SU-DHL-6 (cell line): ENCODE data around the gene IFI44.

Experiments
- H2AFZ ChIP-seq: fragments of 200-600 bp; sonication (generic); 2 replicates; pipeline ENCODE4 v1.6.1; 2014; ENCODE audit warnings: low read depth, mild to moderate bottlenecking, moderate library complexity, mixed read lengths, antibody characterized with exemption, low read length; ENCODE audit not compliant: severe bottlenecking
- H3F3A ChIP-seq: fragments of 200-600 bp; shearing (Covaris generic); 2 replicates; pipeline ENCODE4 v1.6.0; 2016; ENCODE audit warnings: antibody characterized with exemption, mild to moderate bottlenecking; ENCODE audit not compliant: insufficient read depth
- H3K27ac ChIP-seq: fragments of 200-600 bp; sonication (generic); 2 replicates; pipeline ENCODE4 v1.5.1; 2016; ENCODE audit warnings: low read depth, mild to moderate bottlenecking, low read length, moderate library complexity, mixed read lengths
- H3K27me3 ChIP-seq: fragments of 200-600 bp; sonication (generic), shearing (Covaris generic); 2 replicates; pipeline ENCODE4 v1.6.0; 2014; ENCODE audit warnings: mild to moderate bottlenecking, low read length
- H3K36me3 ChIP-seq: fragments of 200-600 bp; sonication (generic); 2 replicates; pipeline ENCODE4 v1.6.1; 2014; ENCODE audit warnings: mild to moderate bottlenecking, low read length, mixed read lengths
- H3K4me2 ChIP-seq: fragments of 300-600, 200-600 bp; shearing (Covaris generic), sonication (generic); 2 replicates; pipeline ENCODE4 v1.6.0; 2014; ENCODE audit warnings: low read length, low read depth, mild to moderate bottlenecking; ENCODE audit not compliant: poor library complexity, severe bottlenecking
- H3K4me3 ChIP-seq: fragments of 200-600 bp; sonication (generic); 2 replicates; pipeline ENCODE4 v1.5.1; 2014; ENCODE audit warnings: antibody characterized with exemption, low read length, mild to moderate bottlenecking, mixed read lengths; ENCODE audit not compliant: insufficient read depth, poor library complexity, severe bottlenecking
- H3K79me2 ChIP-seq: fragments of 200-600 bp; sonication (generic); 2 replicates; pipeline ENCODE4 v1.6.1; 2014; ENCODE audit warnings: mild to moderate bottlenecking, low read length, moderate library complexity; ENCODE audit not compliant: insufficient read depth
- H3K9ac ChIP-seq: fragments of 200-600 bp; sonication (generic); 2 replicates; pipeline ENCODE4 v1.7.0; 2014; ENCODE audit warnings: mild to moderate bottlenecking, low read length
- H3K9me2 ChIP-seq: fragments of 200-600 bp; sonication (generic); replicated peaks from 2 replicates; pipeline ENCODE4 v1.6.1; 2014; ENCODE audit warnings: low read length; ENCODE audit not compliant: insufficient read depth
- H3K9me3 ChIP-seq: fragments of 200-600 bp; sonication (generic); 2 replicates; pipeline ENCODE4 v1.6.1; 2014; ENCODE audit warnings: low read length, mixed read lengths; ENCODE audit not compliant: insufficient read depth
- H4K20me1 ChIP-seq: fragments of 200-600 bp; sonication (generic); 2 replicates; pipeline ENCODE4 v1.6.1; 2014; ENCODE audit warnings: low read depth, mild to moderate bottlenecking, antibody characterized with exemption, low read length, moderate library complexity, mixed read lengths
- CTCF ChIP-seq: fragments of 200-600 bp; sonication (generic); IDR thresholded peaks from one replicate; pipeline ENCODE4 v1.5.1; 2017; ENCODE audit warnings: antibody characterized with exemption, mild to moderate bottlenecking, low read length, moderate library complexity; ENCODE audit not compliant: insufficient read depth, poor library complexity, severe bottlenecking
- EZH2phosphoT487 ChIP-seq: fragments of 200-600 bp; sonication (generic), shearing (Covaris generic); conservative IDR thresholded peaks from 2 replicates; pipeline ENCODE4 v1.6.1; 2018; ENCODE audit warnings: mild to moderate bottlenecking, antibody characterized with exemption, low read length, moderate library complexity, mixed read lengths

IFI44 gene

GRCh38 chr1:78688697-78689096 lies 39.1 kb downstream of the IFI44 start:
- TF ChIP-seq CTCF (no peak), EZH2phosphoT487 (no peak)
- Histone ChIP-seq H3K9ac (no peak overlapping the region), H3K4me3 (no peak overlapping the region), H3K27ac (no peak overlapping the region), H3K36me3 (no peaks in the 10 kb centered on the region), H4K20me1 (no peaks in the 10 kb centered on the region), H2AFZ (no peak overlapping the region), H3K9me2 (no peaks in the 10 kb centered on the region), H3K4me2 (no peak overlapping the region), H3K27me3 (0 out of 2 replicates have a peak, but pooled peaks cover 3% of the 10 kb centered on the region), H3F3A (no peaks in the 10 kb centered on the region), H3K9me3 (no peaks in the 10 kb centered on the region), H3K79me2 (no peaks in the 10 kb centered on the region)

GRCh38 chr1:78690516-78690915 lies 40.9 kb downstream of the IFI44 start:
- Histone ChIP-seq H3F3A (no peaks in the 10 kb centered on the region), H3K27ac (no peak overlapping the region)

GRCh38 chr1:78691995-78692747 lies 42.5 kb downstream of the IFI44 start:
- no peaks in the 10 kb centered on the region for H3K9me2 ChIP-seq
- H4K20me1 ChIP-seq, result no peaks in the 10 kb centered on the region
- H3K79me2 ChIP-seq, result no peaks in the 10 kb centered on the region
- no peaks in the 10 kb centered on the region for H3K27me3 ChIP-seq
- TF ChIP-seq CTCF, result no peak
- no peak for TF ChIP-seq EZH2phosphoT487
- no peak overlapping the region for H3K4me2 ChIP-seq
- no peak overlapping the region for H2AFZ ChIP-seq
- H3F3A ChIP-seq, result no peaks in the 10 kb centered on the region
- H3K4me3 ChIP-seq, result no peak overlapping the region
- no peaks in the 10 kb centered on the region for H3K9me3 ChIP-seq
- no peak overlapping the region for H3K27ac ChIP-seq
- no peak overlapping the region for H3K9ac ChIP-seq
- no peaks in the 10 kb centered on the region for H3K36me3 ChIP-seq

More at GRCh38 chr1:78690516-78690915, 40.9 kb downstream of the IFI44 start:
- H3K9me2 ChIP-seq, result no peaks in the 10 kb centered on the region
- no peak overlapping the region for H2AFZ ChIP-seq
- no peak for TF ChIP-seq CTCF
- TF ChIP-seq EZH2phosphoT487, result no peak
- no peaks in the 10 kb centered on the region for H3K9me3 ChIP-seq
- H3K79me2 ChIP-seq, result no peaks in the 10 kb centered on the region
- H3K4me3 ChIP-seq, result no peak overlapping the region
- H3K36me3 ChIP-seq, result no peaks in the 10 kb centered on the region
- H3K4me2 ChIP-seq, result no peak overlapping the region
- H3K27me3 ChIP-seq, result no peaks in the 10 kb centered on the region
- H4K20me1 ChIP-seq, result no peaks in the 10 kb centered on the region
- H3K9ac ChIP-seq, result no peak overlapping the region
